GM18520 (cell line): ENCODE data around the gene PLEKHN1.

Source experiments
- ATAC-seq: cut with Tn5 transposase; IDR thresholded peaks from one replicate; pipeline ENCODE4 v1.9.1; 2021; ENCODE audit not compliant: unreplicated experiment

Gene PLEKHN1

GRCh38 chr1:929712-930632, 36.3 kb upstream of the PLEKHN1 start:
- no peak for ATAC-seq

GRCh38 chr1:930633-931138, 35.6 kb upstream of the PLEKHN1 start:
- ATAC-seq, result no peak

- no peak for ATAC-seq
Observed at GRCh38 chr1:931380-932172, 34.7 kb upstream of the PLEKHN1 start.

- ATAC-seq, result no peak
Observed at GRCh38 chr1:932173-932510, 34.1 kb upstream of the PLEKHN1 start.

- no peak for ATAC-seq
Observed at GRCh38 chr1:932776-933602, 33.3 kb upstream of the PLEKHN1 start.

- no peak for ATAC-seq
Observed at GRCh38 chr1:933603-933940, 32.7 kb upstream of the PLEKHN1 start.

- ATAC-seq, result no peak
Observed at GRCh38 chr1:934991-935750, 31.1 kb upstream of the PLEKHN1 start.

GRCh38 chr1:935751-936231, 30.5 kb upstream of the PLEKHN1 start:
- no peak for ATAC-seq

GRCh38 chr1:936348-937264, 29.7 kb upstream of the PLEKHN1 start:
- no peak for ATAC-seq

GRCh38 chr1:937521-937920, 28.8 kb upstream of the PLEKHN1 start:
- no peak for ATAC-seq

GRCh38 chr1:938088-938683, 28.1 kb upstream of the PLEKHN1 start:
- no peak for ATAC-seq

- ATAC-seq, result no peak
Observed at GRCh38 chr1:938711-939489, 27.4 kb upstream of the PLEKHN1 start.

- ATAC-seq, result no peak
Observed at GRCh38 chr1:939511-940106, 26.7 kb upstream of the PLEKHN1 start.

GRCh38 chr1:940107-941014, 25.9 kb upstream of the PLEKHN1 start:
- no peak for ATAC-seq

- no peak for ATAC-seq
Observed at GRCh38 chr1:941015-941587, 25.2 kb upstream of the PLEKHN1 start.
